HepG2 (cell line): Measurements from ENCODE around the gene ZNF446. TPM values are rescaled to one million over a fixed set of nuclear protein-coding genes. Genes with fewer than 3 reads are reported as not detected.
A peak's percentile ranks its signal among the peaks of the same experiment; 100 is the strongest.

Experiments used
- HNF4G ChIP-seq, 2 experiments: sonication (generic) in 1 of 2; formaldehyde crosslinking in 1 of 2; IDR thresholded peaks; 2 replicates each; pipeline versions ENCODE4 v1.4.0 to v1.6.1; 2011 to 2020; ENCODE audit warnings: borderline replicate concordance in 2 of 2, low read depth in 2 of 2, mild to moderate bottlenecking in 2 of 2, low read length in 1 of 2, missing genetic modification reagents in 1 of 2, moderate library complexity in 1 of 2
- JUND ChIP-seq: sonication (generic); formaldehyde crosslinking; IDR thresholded peaks from 2 replicates; pipeline ENCODE4 v1.8.0; 2022; ENCODE audit warnings: mild to moderate bottlenecking, missing genetic modification reagents
- NONO ChIP-seq, 2 experiments: fragments of 450-650 bp in 1 of 2; sonication (generic) in 1 of 2; formaldehyde crosslinking in 1 of 2; IDR thresholded peaks in 1 of 2; conservative IDR thresholded peaks in 1 of 2; 2 replicates each; pipeline versions ENCODE4 v1.6.1 to v1.8.0; 2017 to 2022; ENCODE audit warnings: mild to moderate bottlenecking in 1 of 2, missing genetic modification reagents in 1 of 2, moderate library complexity in 1 of 2
- UBTF ChIP-seq: sonication (generic); formaldehyde crosslinking; IDR thresholded peaks from 2 replicates; pipeline ENCODE4 v1.4.0; 2020; ENCODE audit warnings: mild to moderate bottlenecking, missing genetic modification reagents
- ZBTB37 ChIP-seq: sonication (generic); formaldehyde crosslinking; IDR thresholded peaks from 2 replicates; pipeline ENCODE4 v1.4.0; 2020; ENCODE audit warnings: mild to moderate bottlenecking, missing genetic modification reagents
- ZBTB43 ChIP-seq: sonication (generic); formaldehyde crosslinking; conservative IDR thresholded peaks from 2 replicates; pipeline ENCODE4 v1.4.0; 2020; ENCODE audit warnings: missing genetic modification reagents
- ZNF18 ChIP-seq: sonication (generic); formaldehyde crosslinking; IDR thresholded peaks from 2 replicates; pipeline ENCODE4 v1.8.0; 2022; ENCODE audit warnings: mild to moderate bottlenecking, missing genetic modification reagents; ENCODE audit not compliant: insufficient replicate concordance
- ZNF24 ChIP-seq: fragments of 450-650 bp; IDR thresholded peaks from 2 replicates; pipeline ENCODE4 v1.6.1; 2017; ENCODE audit warnings: antibody characterized with exemption, mild to moderate bottlenecking
- ZNF282 ChIP-seq: fragments of 450-650 bp; IDR thresholded peaks from 2 replicates; pipeline ENCODE4 v1.6.1; 2018; ENCODE audit not compliant: partially characterized antibody
- ZNF430 ChIP-seq: sonication (generic); formaldehyde crosslinking; IDR thresholded peaks from 2 replicates; pipeline ENCODE4 v1.9.0; 2021; ENCODE audit warnings: mild to moderate bottlenecking, missing genetic modification reagents
- ZNF556 ChIP-seq: sonication (generic); formaldehyde crosslinking; IDR thresholded peaks from 2 replicates; pipeline ENCODE4 v1.4.0; 2020; ENCODE audit warnings: mild to moderate bottlenecking, missing genetic modification reagents, borderline replicate concordance
- ZNF597 ChIP-seq: sonication (generic); formaldehyde crosslinking; IDR thresholded peaks from 2 replicates; pipeline ENCODE4 v1.5.0; 2020; ENCODE audit warnings: missing genetic modification reagents
- ZNF687 ChIP-seq: sonication (generic); formaldehyde crosslinking; IDR thresholded peaks from 2 replicates; pipeline ENCODE4 v1.5.1; 2020; ENCODE audit warnings: mild to moderate bottlenecking, missing genetic modification reagents, moderate library complexity
- ZSCAN9 ChIP-seq: IDR thresholded peaks from 2 replicates; pipeline ENCODE4 v1.6.1; 2016; ENCODE audit warnings: borderline replicate concordance
- polyA plus RNA-seq, 8 experiments: library from polyadenylated mRNA; depleted of rRNA in 3 of 8; stranded (reverse) in 7 of 8; unstranded in 1 of 8; fragments of >200 nt; fragmentation: Illumina TruSeq in 4 of 8; extraction: Trizol in 4 of 8; gene quantifications; 2 replicates each; pipeline versions ENCODE4 v1.2.1 to v1.2.3, GENCODE V29; 2011 to 2016; ENCODE audit warnings: low read depth in 4 of 8, missing spikeins in 1 of 8, mixed read lengths in 1 of 8; ENCODE audit not compliant: insufficient read depth in 1 of 8
- total RNA-seq, 5 experiments: library from RNA; depleted of rRNA; stranded (reverse); fragments of >200 nt; fragmentation: Illumina TruSeq; extraction: Trizol; gene quantifications; 2 replicates each; pipeline ENCODE4 v1.2.3, GENCODE V29; 2016; ENCODE audit warnings: low read depth in 1 of 5

ZNF446 gene
- total and polyA plus RNA-seq, 2 of the 13 experiments (the other 11 are each of a cell fraction or from before 2014, with no cell fraction given), result 3.0 to 3.6 TPM

GRCh38 chr19:58511353-58512208 is 35.4 kb downstream of the ZNF446 start, which contains the start of gene SLC27A5 (continued):
- TF ChIP-seq ZNF687 (peak; percentile 93), UBTF (peak; percentile 66; the same call in 1 of the 2 replicates), ZNF18 (CRISPR knock-in tag) (no peak), ZBTB43 (CRISPR knock-in tag) (no peak), ZNF597 (no peak), JUND (CRISPR knock-in tag) (no peak), ZNF430 (no peak), ZSCAN9 (CRISPR knock-in tag) (no peak), ZNF24 (no peak), ZNF556 (CRISPR knock-in tag) (peak; percentile 71; the same call in 1 of the 2 replicates), HNF4G (IDR thresholded peaks at IDR 0.05; ENCODE audit: borderline replicate concordance, low read depth, low read length) (peak; percentile 74; the same call in 1 of the 2 replicates), HNF4G (CRISPR knock-in tag; IDR thresholded peaks at IDR 0.05; ENCODE audit: borderline replicate concordance, low read depth) (peak; percentile 95), ZBTB37 (no peak; the same call in 1 of the 2 replicates), ZNF282 (no peak), NONO (IDR thresholded peaks at IDR 0.05) (no peak), NONO (CRISPR knock-in tag; conservative IDR thresholded peaks at IDR 0.05) (peak; percentile 39; the same call in 1 of the 2 replicates)
